ENCODE results near the gene GALNT6.
"Not testable (repeated sequence)": the region's sequence is repeated elsewhere in the genome, so short reads cannot be mapped to it uniquely, and the experiment has no call there.

GALNT6 gene

GRCh38 chr12:51348116-51348515 is 43.1 kb downstream of the GALNT6 start:
- DNase-seq: no peak

- no peak for DNase-seq
Observed at GRCh38 chr12:51346581-51346980, 44.6 kb downstream of the GALNT6 start, which contains the start of gene CELA1. TSS of gene CELA1 (minus strand) at chr12:51346679. CDS start at chr12:51346638, 41 bp downstream.

- DNase-seq: no peak
Observed at GRCh38 chr12:51345681-51346080, 45.5 kb downstream of the GALNT6 start.

- DNase-seq: no peak
Observed at GRCh38 chr12:51343201-51343600, 48.0 kb downstream of the GALNT6 start.

GRCh38 chr12:51342416-51342815 is 48.8 kb downstream of the GALNT6 start:
- DNase-seq: no peak

- DNase-seq: peak; percentile 76
Observed at GRCh38 chr12:51341251-51342007, 49.8 kb downstream of the GALNT6 start.

- DNase-seq: no peak
Observed at GRCh38 chr12:51339750-51340149, 51.5 kb downstream of the GALNT6 start.

- not testable (repeated sequence) for DNase-seq
Observed at GRCh38 chr12:51337336-51337735, 53.9 kb downstream of the GALNT6 start.

- no peak for DNase-seq
Observed at GRCh38 chr12:51335931-51336330, 55.3 kb downstream of the GALNT6 start.

- DNase-seq: no peak
Observed at GRCh38 chr12:51334764-51335163, 56.4 kb downstream of the GALNT6 start.

- no peak for DNase-seq
Observed at GRCh38 chr12:51333536-51333935, 57.7 kb downstream of the GALNT6 start.

GRCh38 chr12:51330186-51330585 is 61.0 kb downstream of the GALNT6 start:
- no peak for DNase-seq

- DNase-seq: peak; percentile 35
Observed at GRCh38 chr12:51329742-51330141, 61.5 kb downstream of the GALNT6 start.

GRCh38 chr12:51328587-51328986 is 62.6 kb downstream of the GALNT6 start:
- no peak for DNase-seq

GRCh38 chr12:51326698-51327439 is 64.3 kb downstream of the GALNT6 start:
- DNase-seq: no peak

- DNase-seq: no peak
Observed at GRCh38 chr12:51324953-51325352, 66.3 kb downstream of the GALNT6 start.

- peak; percentile 82 for DNase-seq
Observed at GRCh38 chr12:51323966-51324895, 67.0 kb downstream of the GALNT6 start, which contains the start of gene BIN2. TSS of gene BIN2 (minus strand) at chr12:51324174. CDS start at chr12:51324102, 72 bp downstream.

GRCh38 chr12:51323317-51323960 is 67.8 kb downstream of the GALNT6 start:
- peak; percentile 60 for DNase-seq

GRCh38 chr12:51322452-51322851 is 68.8 kb downstream of the GALNT6 start:
- DNase-seq: peak; percentile 74

GRCh38 chr12:51321882-51322281 is 69.3 kb downstream of the GALNT6 start:
- no peak for DNase-seq

GRCh38 chr12:51320695-51321320 is 70.4 kb downstream of the GALNT6 start:
- DNase-seq: no peak

- no peak for DNase-seq
Observed at GRCh38 chr12:51320311-51320694, 70.9 kb downstream of the GALNT6 start.

Data from stimulated activated CD4-positive, alpha-beta T cell treated with anti-CD3 and anti-CD28 coated beads, Interleukin-15, amount 100 ng/mL, for 24 hours (primary cell).